ENCODE data around the gene RBM33. TPM values are rescaled to one million over a fixed set of nuclear protein-coding genes. Genes with fewer than 3 reads are reported as not detected.
A peak's percentile ranks its signal among the peaks of the same experiment; 100 is the strongest.

The RBM33 gene
- total and polyA plus RNA-seq, 2 of the 13 experiments (the other 11 are each of a cell fraction or from before 2014, with no cell fraction given): 12.4 to 28.9 TPM

GRCh38 chr7:155738652-155739537 lies 94.4 kb downstream of the RBM33 start (continued):
- peak; percentile 84 for TF ChIP-seq CTCF (CRISPR knock-in tag; IDR thresholded peaks at IDR 0.05)
- TF ChIP-seq BORCS8-MEF2B (CRISPR knock-in tag; IDR thresholded peaks at IDR 0.05): no peak
- TF ChIP-seq RAD21 (CRISPR knock-in tag; IDR thresholded peaks at IDR 0.05): peak; percentile 80

- BruUV-seq (replicated peaks): no TSS peak
- in situ Hi-C loops (cut with HindIII; ENCODE audit: extremely low pct_ligation_motif_present, low pct_unique_long_range_greater_than_20kb): no loop called here
Measured at GRCh38 chr7:155739538-155740143, 95.2 kb downstream of the RBM33 start.

More at GRCh38 chr7:155739538-155740143, 95.2 kb downstream of the RBM33 start:
- Histone ChIP-seq H3K9me3 (ENCODE audit: low read length) (no peaks in the 10 kb centered on the region), H3K79me2 (ENCODE audit: insufficient read depth, low read length) (peaks cover 7% of the 10 kb centered on the region), H2AFZ (ENCODE audit: low read length) (no peak overlapping the region), H3K27ac (ENCODE audit: extremely low read length, insufficient read depth, low read length) (no peak overlapping the region), H3K27me3 (ENCODE audit: control insufficient read depth in 1 of 2, insufficient read depth in 2 of 2, low read length in 2 of 2) (no peaks in the 10 kb centered on the region), H3K4me2 (ENCODE audit: low read depth, low read length) (no peak overlapping the region), H3K9ac (ENCODE audit: insufficient read depth, low read depth, low read length) (no peak overlapping the region), H3K4me1 (ENCODE audit: insufficient read depth, low read length) (no peaks in the 10 kb centered on the region), H3K4me3 (replicated peaks in 1 of 3; ENCODE audit: insufficient read depth in 1 of 3, low read depth in 2 of 3, low read length in 3 of 3) (no peak overlapping the region), H4K20me1 (ENCODE audit: insufficient read depth, low read length) (peaks cover 10% of the 10 kb centered on the region), H3K36me3 (replicated peaks in 1 of 2; ENCODE audit: control insufficient read depth in 1 of 2, insufficient read depth in 2 of 2, low read length in 2 of 2) (peaks cover 29 to 77% of the 10 kb centered on the region in 2 experiments)
- POLR2A ChIA-PET: no interaction called here
- intact Hi-C loops (cut with micrococcal nuclease; ENCODE audit: unreplicated experiment): loop anchor here (10.0 kb wide), 1 partner anchor 325 kb away; no protein-coding TSS in a partner anchor
- FAIRE-seq (no peak), ATAC-seq (no peak), DNase-seq (ENCODE audit: low spot score) (no peak)
- no peak for TF ChIP-seq ZEB1 (IDR thresholded peaks at IDR 0.05; ENCODE audit: insufficient replicate concordance, low read depth)
- no peak for TF ChIP-seq NAIF1 (CRISPR knock-in tag; IDR thresholded peaks at IDR 0.05; ENCODE audit: borderline replicate concordance)
- TF ChIP-seq ARID3A (IDR thresholded peaks at IDR 0.05; ENCODE audit: low read depth, low read length): no peak
- TF ChIP-seq ZNF768 (CRISPR knock-in tag; IDR thresholded peaks at IDR 0.05): no peak
- TF ChIP-seq ZNF652 (CRISPR knock-in tag; IDR thresholded peaks at IDR 0.05; ENCODE audit: borderline replicate concordance, low read depth): no peak
- TF ChIP-seq ZNF432 (CRISPR knock-in tag; IDR thresholded peaks at IDR 0.05; ENCODE audit: borderline replicate concordance): no peak
- TF ChIP-seq MYPOP (CRISPR knock-in tag; IDR thresholded peaks at IDR 0.05): no peak
- CTCF ChIA-PET (ENCODE audit: low intra/inter-chr PET ratio, low total read pairs): interaction anchor here (1.5 to 3.3 kb wide), 2 partner anchors 141 to 360 kb away, joined by 5 to 21 read pairs; no protein-coding TSS in a partner anchor
- WGBS (ENCODE audit: low lambda C conversion rate): 98% methylated on average over 19 of the region's 19 CpGs
